Astrocyte of the spinal cord (primary cell): ENCODE results near the gene BAAT.
"Not testable (repeated sequence)": the region's sequence is repeated elsewhere in the genome, so short reads cannot be mapped to it uniquely, and the experiment has no call there.

ENCODE experiments used
- DNase-seq: peaks from one replicate; pipeline ENCODE4 v3.0.0; 2011; ENCODE audit warnings: low read depth, low spot score
- H3K4me3 ChIP-seq: 2 replicates; pipeline ENCODE4 v1.5.1; 2011; ENCODE audit warnings: low read depth, mild to moderate bottlenecking, low read length, moderate library complexity
- in situ Hi-C: cut with HindIII; loops from 2 replicates; pipeline ENCODE4 v1.10.0; 2017; ENCODE audit warnings: low sequenced_read_pairs
- TF ChIP-seq, protein P1 (sequence below): IDR thresholded peaks from 2 replicates; pipeline ENCODE4 v1.5.1; 2012; ENCODE audit warnings: low read depth, mild to moderate bottlenecking, low read length, inconsistent platforms

The BAAT gene

GRCh38 chr9:101384873-101385536 lies at the start of gene BAAT:
Gene BAAT, minus strand, starts transcription at chr9:101385006. Its CDS starts 13,602 bp downstream, at chr9:101371404.
- in situ Hi-C loops, H3K4me3 ChIP-seq, DNase-seq: not testable (repeated sequence)

DNA sequence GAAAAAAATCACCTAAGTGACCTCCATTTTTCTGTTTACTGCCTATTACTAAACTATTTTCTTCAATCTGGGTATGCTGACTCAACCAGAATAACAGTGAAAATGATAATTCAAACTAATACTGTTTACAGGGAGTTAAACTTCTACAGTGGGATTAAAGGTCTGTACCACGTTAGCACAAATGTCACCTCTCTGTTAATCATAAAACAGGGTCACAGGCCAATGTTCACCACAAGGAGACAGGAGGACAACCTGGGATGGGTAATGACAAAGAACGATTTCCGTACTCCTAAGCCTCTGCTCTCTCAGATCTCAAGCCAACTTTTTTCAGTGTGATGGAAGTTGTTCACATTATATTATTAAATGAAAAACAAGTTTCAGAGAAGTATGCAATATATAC lies 48.4 kb upstream of the BAAT start:
- in situ Hi-C loops = no loop called here

DNA sequence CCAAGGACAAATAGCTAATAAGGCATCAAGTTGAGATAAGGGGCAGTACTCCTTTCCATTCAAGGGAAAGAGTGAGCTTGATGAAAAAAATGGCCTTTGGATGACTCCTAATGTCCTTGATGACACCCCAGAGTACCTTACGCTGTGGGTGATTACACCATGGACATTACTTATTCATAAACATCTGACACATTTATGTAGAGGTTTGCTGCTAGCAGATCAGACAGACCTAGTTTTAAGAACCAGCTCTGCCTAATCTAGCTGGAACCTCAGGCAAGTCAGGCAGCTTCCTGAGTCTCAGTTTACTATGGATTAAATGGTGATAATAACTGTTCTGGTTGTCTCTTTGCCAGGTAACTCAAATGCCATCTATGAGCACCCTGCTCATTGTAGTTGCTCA lies 47.9 kb upstream of the BAAT start:
- TF ChIP-seq, protein P1, sequence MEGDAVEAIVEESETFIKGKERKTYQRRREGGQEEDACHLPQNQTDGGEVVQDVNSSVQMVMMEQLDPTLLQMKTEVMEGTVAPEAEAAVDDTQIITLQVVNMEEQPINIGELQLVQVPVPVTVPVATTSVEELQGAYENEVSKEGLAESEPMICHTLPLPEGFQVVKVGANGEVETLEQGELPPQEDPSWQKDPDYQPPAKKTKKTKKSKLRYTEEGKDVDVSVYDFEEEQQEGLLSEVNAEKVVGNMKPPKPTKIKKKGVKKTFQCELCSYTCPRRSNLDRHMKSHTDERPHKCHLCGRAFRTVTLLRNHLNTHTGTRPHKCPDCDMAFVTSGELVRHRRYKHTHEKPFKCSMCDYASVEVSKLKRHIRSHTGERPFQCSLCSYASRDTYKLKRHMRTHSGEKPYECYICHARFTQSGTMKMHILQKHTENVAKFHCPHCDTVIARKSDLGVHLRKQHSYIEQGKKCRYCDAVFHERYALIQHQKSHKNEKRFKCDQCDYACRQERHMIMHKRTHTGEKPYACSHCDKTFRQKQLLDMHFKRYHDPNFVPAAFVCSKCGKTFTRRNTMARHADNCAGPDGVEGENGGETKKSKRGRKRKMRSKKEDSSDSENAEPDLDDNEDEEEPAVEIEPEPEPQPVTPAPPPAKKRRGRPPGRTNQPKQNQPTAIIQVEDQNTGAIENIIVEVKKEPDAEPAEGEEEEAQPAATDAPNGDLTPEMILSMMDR = no peak
- DNase-seq = no peak
- in situ Hi-C loops = no loop called here
- no peak overlapping the region for H3K4me3 ChIP-seq

More for the DNA sequence above, 48.4 kb upstream of the BAAT start:
- H3K4me3 ChIP-seq = no peak overlapping the region
- DNase-seq = no peak
- TF ChIP-seq, protein P1 = no peak

DNA sequence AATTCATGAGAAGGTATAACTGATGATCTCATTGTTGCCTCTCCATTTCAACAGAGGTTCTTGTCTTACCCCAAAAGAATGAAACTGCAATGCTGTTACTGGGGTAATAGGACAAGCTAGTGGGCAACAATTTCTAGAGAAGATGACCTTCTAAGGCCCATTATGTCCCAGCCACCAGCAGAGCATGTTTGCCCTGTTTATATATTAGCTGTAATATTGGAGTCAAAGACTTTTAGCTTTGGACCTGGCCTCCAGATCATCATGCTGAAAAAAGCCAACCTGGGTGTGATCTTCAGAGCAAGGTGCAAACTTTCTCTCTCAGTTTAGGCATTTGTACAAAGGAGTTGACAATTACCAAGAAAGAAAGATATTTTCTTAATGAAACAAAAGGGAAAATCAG lies 47.4 kb upstream of the BAAT start:
- DNase-seq = no peak
- H3K4me3 ChIP-seq = no peak overlapping the region
- TF ChIP-seq, protein P1 = no peak
- in situ Hi-C loops = no loop called here

GRCh38 chr9:101429736-101430135 lies 44.9 kb upstream of the BAAT start:
- TF ChIP-seq, protein P1 = no peak
- no peak for DNase-seq
- in situ Hi-C loops = no loop called here
- H3K4me3 ChIP-seq = no peak overlapping the region

DNA sequence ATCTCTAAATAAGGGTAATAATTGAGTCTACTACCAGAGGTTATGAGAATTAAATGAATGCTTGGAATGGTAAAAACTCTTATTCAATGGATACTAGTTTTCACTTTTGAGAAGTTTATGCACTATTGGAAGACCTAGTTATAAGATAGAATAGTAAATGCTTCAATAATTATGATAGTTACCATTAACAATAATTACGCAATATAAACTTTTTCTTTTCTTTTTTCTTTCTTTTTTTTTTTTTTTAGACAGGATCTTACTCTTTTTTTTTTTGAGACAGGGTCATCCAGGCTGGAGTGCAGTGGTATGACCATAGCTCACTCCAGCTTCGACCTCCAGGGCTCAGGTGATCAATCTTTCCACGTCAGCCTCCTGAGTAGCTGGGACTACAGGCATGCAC lies 44.1 kb upstream of the BAAT start:
- TF ChIP-seq, protein P1 = no peak
- in situ Hi-C loops = no loop called here
- DNase-seq = no peak
- H3K4me3 ChIP-seq = no peak overlapping the region

- in situ Hi-C loops = no loop called here
- TF ChIP-seq, protein P1 = no peak
Observed at GRCh38 chr9:101427957-101428655, 43.3 kb upstream of the BAAT start.

More at GRCh38 chr9:101427957-101428655, 43.3 kb upstream of the BAAT start:
- DNase-seq = no peak
- H3K4me3 ChIP-seq = no peak overlapping the region
